HG03521 (cell line): ENCODE measurements around the gene GPR87.

Experiments
- ATAC-seq: cut with Tn5 transposase; IDR thresholded peaks from one replicate; pipeline ENCODE4 v1.9.1; 2021; ENCODE audit warnings: mild to moderate bottlenecking, moderate library complexity; ENCODE audit not compliant: unreplicated experiment

Gene GPR87

DNA sequence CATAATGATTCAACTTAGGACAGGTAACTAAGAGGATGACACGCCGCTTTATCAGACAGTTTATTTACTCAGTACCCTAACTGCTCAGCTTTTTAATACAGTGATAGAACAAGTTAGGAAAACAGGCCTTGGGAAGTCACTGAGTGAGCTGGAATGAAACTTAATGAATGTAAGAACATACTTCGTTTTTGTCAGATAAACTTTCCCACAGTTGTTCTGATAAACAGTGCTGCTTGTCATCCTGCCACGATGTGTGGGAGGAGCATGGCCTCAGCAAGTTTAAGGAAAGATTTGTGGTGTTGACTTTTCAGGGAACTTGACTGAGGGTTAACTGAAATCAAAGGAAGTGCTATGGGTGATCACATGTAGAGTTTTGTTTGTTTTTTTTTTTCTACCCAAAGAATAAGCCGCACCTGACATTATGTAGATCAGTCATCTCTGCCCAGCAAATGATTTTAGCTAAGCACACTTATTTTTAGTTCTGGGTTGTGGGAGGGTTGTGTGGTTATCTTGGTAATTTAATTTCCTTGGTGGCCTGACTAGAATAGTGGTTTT, 32.6 kb downstream of the GPR87 start:
- no peak for ATAC-seq

DNA sequence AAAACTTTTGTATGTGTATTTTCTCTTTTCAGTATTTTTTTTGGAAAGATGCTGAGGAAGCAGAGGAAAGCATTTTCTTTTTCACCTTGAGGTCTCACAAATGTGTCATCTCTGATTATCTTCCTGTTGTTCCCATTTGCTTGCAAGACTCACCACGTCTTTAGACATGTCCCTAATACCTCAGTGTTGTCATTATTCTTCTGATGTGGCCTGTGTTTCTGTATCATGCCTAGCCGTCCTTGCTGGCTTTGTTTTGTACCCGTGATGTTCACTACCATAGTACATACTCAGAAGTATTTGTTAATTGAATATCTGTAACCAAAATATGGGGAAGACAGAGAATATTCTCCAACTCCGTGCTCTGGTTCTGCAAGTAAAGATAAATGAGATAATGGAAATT, 33.2 kb downstream of the GPR87 start:
- no peak for ATAC-seq

DNA sequence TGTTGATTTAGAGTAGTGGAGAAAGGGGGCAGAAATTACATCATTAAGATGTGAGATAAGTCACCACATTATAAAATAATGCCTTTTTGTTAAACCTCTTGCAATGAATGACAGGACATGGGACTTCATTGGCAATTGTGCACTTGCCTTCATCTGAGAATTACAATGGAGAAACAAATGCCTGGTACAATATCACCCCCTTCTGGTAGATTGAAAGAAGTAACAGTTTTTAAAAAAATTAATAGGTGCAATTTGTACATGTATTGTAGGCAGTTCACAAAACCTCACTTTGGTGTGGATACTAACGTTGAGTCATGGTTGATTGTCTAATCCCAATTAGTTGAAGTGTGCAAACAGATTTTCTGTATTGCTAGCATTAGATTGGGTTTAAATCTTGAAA, 33.7 kb downstream of the GPR87 start:
- no peak for ATAC-seq

DNA sequence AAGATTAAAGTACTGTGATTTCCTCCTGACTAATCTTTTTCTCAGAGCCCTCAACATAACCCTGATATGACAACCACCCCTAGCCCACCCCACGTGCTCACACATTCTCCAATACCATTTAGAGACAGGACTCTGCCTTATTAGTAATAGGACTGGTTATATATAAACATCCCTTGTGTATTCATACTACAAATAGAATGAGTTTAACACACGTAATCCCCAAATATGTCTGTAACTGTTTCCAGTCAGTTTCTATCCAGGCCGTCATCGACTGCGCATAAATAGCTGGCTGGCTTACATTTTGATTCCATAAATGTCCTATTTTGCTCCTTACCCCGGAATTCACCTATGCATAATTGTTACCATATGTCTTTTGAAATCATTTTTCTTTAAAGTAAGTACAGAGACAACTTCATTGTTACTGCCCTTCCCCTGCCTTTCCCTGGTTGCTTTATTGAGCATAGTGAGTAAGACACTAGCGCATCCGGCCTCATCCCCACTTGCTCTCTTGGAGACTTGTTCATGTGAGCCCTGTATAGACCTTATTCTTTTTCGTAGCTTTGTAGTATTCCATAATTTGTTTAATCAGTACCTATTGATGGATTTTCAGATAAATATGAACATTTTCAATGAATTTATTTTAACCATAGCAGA, 34.8 kb downstream of the GPR87 start:
- no peak for ATAC-seq

DNA sequence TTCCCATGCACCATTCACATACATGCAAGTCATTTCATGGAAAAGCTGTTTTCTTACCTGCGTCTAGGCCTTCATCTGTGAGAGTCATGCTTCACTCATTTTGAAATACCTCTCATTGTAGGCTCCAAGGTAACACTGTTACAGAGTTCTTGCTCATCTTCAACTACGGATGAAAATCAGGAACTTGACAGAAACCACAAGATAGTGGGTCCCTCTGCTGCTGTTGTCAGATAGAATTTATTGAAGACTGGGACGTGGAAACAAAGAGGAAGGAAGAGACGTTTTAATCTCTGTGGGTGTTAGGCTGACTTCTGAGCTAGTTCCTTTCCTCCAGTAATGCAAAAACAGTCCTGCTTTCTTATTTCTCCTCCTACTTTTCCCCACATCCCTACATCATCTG, 38.4 kb downstream of the GPR87 start, which contains the start of gene P2RY14:
TSS of gene P2RY14 (minus strand) at position 313 of the 400 bp plus-strand sequence. CDS start 64,226 bp downstream, outside the sequence.
- ATAC-seq, result no peak

DNA sequence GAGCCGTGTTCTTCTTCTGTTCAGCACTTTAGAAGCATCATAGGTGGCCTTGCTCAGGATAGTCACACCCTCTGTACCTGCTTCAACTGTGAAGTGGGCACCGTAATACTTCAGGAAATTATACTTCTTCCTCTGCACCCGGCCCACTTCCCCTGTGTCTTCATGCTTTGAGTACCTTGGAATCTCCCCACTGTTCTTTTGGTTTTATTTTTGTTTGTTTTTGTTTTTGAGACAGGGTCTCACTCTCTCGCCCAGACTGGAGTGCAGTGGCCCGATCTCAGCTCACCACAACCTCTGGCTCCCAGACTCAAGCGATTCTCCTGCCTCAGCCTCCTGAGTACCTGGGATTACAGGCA, 40.0 kb downstream of the GPR87 start:
- peak; percentile 55 for ATAC-seq

DNA sequence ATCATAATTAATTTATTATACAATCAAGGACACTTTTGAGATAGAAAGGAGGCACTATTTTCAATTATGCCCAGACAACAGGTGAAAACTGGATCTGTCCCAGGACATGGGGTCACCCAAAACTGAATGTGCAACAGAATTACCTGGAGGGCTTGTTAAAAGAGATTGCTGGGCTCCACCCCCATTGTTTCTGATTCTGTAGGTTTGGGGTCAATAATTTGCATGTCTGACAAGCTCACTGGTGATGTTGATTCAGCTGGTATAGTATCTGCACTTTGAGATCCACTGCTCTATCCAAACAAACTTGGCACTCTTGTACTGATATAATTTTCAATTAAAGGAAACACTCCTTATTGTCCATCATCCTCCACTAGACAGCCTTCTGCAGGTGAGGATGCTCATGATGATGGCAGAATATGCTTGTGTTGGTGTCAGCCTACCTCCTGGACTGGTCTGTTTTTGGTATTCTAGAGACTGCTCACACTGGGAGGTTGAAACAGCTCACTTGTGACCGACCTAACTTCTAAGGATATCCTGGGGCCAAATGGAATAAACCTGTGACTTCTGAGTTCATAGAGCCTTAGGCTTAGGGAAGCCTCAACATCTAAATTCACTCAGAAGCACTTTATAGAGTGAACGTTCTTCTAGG, 40.5 kb downstream of the GPR87 start:
- no peak for ATAC-seq

DNA sequence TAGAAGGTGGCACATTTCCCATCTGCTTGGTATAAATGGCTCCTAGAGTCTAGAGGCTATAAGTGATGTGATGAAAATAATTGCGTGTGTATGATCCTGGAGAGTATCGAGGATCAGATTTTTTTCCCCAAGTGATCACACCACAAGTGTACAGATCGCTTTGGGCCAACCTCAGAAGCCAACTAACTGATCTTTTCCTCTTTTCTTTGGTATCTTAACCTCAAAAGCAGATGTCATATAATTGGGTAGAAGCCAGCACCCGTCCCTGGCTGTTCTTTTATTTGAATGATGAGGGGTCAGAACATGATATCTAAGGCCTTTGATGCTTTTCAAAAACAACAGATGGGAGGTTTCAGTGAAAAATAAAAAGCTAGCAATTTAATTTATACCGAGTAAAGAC, 41.5 kb downstream of the GPR87 start:
- no peak for ATAC-seq

DNA sequence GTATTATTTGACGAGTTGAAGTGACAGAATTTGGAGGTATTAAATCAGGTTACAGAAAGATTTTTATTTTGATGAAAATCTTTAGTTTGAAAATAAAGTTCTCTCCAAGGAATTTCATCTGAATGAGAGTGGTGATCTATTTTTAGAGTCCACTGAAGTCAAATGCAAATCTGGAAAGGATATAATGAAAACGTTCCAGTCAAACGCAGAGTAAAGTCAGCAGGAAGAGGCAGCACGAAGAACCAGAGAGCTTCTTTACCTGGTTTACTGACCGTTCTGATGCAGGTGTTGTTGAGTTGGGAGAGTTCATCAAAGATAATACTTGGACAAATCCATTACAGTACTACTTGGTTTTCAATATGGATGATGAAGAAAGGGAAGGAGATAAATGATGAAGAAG, 47.0 kb downstream of the GPR87 start:
- ATAC-seq, result no peak

DNA sequence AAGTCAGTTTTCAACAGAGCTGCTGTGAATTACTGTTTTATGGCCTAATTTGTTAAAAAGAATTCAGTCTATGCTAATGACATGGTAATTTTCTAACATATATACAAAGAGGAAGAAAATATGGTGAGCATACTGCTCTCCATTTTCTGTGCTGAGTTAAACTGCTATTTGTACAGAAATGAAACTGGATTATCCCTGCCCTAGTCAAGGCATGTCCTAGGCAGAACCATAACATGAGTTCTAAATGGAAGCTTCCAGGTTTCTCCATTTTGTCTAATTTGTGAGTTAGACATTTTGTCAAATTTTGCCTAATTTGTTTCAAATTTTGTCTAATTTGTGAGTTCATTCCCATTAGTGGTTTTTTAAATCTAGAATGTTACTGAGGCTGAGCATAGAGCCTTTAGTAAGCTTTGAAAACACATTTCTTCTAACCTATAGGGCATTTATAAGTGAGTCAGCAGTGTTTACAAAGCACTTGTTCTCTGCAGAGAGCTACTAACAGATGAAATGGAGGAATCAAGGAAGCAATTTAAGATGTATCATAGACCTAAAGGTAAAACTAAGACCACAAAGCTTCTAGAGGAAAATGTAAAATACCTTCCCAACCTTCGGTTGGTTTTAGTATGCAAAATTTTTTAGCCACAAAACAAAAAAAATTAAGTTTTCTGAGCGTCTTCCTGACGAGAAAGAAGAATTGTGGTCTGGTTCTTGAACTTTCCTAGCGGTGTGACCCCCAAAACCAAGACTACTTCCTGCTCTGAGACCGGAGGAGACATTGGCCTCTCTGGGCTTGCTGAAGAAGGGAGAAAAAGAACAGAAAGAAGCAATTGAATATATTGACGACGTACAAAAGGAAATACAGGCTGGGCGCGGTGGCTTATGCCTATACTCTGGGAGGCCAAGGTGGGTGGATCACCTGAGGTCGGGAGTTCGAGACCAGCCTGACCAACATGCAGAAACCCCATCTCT, 48.1 kb downstream of the GPR87 start:
- peak; percentile 27 for ATAC-seq

DNA sequence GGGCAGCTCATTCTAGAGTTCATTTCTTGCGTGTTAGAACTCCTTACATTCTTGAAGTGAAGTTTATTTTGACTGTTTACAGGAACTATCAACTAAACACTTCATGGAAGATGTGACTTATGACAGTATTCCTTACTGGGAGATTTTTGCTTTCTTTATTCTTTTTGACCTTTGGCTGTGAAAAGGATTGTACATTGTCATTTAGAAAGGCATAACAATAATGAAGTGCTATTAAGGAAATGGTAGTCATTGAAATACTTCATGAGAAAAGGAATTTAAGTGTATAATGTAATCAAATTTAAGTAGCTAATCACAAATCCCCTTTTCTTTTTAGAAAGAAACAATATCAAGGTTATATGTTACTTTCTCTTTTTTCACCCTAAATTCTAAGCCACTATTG, 49.6 kb downstream of the GPR87 start:
- no peak for ATAC-seq

DNA sequence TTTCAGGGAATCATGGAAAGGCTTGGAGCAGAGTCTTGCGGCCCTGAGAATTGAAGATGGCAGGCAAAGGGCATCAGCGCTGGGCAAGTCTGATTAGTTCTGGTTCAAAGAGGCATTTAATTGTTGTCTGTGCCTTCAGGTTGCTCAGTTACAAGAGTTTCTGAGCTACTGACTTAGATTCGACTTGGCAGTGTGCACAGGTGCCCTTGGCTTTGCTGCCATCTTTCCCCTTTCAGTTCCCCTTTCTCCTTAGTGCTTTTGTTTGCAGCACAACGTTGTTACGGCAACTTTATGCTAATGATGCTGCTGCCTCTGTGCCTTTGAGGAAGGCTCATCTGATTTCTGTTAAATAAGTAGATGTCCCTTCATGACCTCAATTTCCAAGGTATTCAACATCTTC, 50.8 kb downstream of the GPR87 start:
- peak; percentile 96 for ATAC-seq

DNA sequence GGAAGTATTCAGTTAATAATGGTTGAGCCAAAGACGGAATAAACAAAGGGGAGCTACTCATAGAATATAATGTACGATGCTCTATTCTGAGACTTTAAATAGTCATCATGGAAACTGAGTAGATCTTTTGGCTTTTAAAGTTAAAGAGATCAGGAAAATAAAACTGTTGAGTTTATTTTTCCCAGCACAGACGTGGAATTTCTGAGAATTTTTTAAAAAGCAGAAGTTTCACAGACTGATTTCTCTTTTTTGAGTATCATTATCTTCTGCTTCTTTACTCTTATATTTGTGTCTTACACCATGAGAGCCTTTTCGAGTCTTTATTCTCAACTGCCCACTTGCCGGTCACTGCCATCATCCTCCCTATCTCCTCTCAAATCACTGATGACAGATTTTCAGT, 51.5 kb downstream of the GPR87 start:
- ATAC-seq, result no peak

DNA sequence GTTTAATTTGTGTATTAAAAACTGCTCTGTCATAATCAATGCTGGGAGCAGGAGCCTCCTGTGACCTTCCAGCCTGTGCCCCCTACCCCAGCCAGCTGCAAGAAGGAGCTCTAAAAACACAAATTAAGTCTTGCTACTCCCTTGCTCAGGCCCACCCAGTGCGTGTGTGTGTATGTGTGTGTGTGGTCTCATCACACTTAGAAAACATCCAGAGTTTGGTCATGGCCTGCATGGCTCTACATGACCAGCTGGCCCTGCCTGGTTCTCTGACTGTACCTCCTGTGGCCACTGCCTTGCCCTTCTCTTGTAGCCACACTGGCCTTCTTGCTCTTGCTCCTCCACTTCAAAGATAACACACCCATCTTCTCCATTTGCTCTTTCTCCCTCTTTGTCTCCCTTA, 52.0 kb downstream of the GPR87 start:
- ATAC-seq, result no peak

DNA sequence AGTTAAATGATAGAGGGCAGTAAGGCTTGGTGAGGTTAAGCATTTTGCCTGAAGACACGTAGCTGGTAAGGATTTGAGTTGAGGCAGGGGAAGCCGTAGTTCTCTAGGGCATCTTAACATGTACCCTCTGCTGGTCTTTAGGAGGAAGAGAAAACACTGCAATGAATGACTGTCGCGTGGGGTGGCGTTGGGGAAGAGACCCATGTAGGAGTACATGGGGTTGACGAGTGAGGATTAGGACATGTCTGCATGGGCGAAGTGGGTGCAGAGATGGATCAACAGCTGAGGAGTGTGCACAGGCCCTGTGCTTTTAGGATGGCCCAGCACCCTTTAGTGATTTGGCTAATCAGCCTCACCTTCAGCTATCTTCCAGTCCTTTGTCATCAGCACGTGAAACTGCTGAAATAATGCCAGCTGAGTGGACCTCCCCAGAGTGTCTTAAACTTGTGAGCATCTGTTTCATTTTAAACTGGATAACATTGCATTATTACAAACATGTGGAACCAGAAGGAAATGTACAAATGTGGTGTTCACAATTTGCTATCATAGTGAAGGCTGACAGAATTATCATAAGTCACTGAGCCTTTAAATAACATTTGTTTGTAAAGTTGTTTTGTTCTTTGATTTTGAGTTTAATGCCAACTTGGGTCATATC, 53.6 kb downstream of the GPR87 start:
- no peak for ATAC-seq

DNA sequence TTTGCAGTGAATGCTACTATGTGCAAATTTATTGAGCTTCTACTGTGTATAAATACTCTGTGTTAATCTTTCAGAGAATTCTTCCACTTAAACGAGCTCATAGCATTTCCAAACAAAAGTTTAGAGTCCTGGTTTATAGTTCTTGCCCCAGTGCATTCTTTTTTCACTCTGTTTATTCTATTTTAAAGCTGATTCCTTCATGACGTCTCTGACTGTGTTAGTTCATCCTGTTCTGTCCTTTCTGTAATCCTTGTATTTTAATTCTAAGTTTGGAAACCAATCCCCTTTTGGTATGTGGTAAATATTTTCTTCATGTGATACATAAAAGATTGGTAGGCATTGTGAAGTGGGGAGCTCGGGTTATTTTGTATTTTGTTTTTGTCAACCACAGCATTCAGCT, 57.0 kb downstream of the GPR87 start:
- ATAC-seq, result no peak

DNA sequence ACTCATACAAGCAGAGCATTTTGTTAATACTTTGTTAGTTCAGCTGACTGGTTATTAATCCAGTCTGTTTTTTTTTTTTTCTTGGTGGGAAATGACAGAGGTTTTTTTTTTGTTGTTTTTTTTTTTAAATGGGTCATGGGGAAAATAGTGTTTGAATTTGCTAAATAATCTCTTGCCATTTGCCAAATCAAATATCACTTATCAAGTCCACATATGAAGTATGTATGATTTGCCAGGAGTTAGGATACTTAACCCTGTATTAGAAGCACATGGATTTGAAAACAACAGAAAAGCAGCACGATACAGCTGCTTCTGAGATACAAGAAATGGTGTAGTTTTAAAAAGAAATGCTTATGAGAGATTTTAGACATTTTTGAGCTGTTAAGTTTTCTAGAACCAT, 59.9 kb downstream of the GPR87 start:
- ATAC-seq, result no peak

DNA sequence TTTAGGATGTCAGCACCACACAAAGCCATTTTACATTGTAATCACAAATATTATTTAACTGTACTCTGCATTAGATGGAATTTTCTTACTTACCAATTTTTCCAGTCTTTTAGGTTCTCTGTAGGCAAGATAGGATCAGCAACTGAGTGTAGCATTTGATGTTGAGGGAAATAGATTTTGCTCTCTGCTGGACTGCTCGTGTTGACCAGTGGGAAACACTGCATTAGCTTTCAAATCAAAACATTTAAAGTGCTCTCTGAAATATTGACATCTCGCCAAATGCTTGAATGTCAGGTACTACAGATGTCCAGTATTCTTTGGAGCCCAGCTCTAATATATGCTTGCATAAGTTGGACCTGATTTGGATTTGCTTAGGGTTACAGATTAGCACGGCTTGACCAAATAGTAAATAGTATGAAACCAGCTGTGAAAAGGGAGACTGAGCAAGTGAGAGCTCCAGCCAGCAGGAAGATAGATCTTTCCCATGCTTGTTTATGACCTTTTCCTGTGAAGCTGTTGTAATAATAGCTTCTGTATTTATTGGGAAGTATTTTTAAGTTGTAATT, 67.8 kb downstream of the GPR87 start:
- no peak for ATAC-seq
